ENCODE results near the gene NELL2.

DNA sequence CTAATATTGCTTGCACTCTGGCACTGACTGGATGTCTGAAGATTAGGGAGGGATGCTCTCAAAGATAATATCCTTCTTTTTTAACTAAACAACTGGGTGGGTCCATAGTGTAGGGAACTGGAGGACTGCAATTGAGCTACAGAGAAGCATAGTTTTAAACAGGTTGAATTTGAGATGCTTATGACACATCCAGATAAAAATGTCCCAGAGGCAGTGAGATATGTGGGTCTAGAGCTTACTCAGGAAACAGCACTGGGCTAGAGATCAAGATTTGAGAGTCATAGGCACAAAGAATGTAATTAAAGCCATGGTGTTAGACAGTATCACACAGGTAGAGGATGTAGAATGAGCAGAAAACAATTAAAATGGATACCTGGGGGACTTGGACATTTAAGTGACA, 198.4 kb downstream of the NELL2 start:
- TF ChIP-seq, protein P1, sequence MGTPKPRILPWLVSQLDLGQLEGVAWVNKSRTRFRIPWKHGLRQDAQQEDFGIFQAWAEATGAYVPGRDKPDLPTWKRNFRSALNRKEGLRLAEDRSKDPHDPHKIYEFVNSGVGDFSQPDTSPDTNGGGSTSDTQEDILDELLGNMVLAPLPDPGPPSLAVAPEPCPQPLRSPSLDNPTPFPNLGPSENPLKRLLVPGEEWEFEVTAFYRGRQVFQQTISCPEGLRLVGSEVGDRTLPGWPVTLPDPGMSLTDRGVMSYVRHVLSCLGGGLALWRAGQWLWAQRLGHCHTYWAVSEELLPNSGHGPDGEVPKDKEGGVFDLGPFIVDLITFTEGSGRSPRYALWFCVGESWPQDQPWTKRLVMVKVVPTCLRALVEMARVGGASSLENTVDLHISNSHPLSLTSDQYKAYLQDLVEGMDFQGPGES (IDR thresholded peaks at IDR 0.05; ENCODE audit: low read depth, low read length): no peak
- TF ChIP-seq, protein P2, sequence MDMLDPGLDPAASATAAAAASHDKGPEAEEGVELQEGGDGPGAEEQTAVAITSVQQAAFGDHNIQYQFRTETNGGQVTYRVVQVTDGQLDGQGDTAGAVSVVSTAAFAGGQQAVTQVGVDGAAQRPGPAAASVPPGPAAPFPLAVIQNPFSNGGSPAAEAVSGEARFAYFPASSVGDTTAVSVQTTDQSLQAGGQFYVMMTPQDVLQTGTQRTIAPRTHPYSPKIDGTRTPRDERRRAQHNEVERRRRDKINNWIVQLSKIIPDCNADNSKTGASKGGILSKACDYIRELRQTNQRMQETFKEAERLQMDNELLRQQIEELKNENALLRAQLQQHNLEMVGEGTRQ (IDR thresholded peaks at IDR 0.05; ENCODE audit: borderline replicate concordance, low read depth, low read length): no peak
- TF ChIP-seq, protein P3, sequence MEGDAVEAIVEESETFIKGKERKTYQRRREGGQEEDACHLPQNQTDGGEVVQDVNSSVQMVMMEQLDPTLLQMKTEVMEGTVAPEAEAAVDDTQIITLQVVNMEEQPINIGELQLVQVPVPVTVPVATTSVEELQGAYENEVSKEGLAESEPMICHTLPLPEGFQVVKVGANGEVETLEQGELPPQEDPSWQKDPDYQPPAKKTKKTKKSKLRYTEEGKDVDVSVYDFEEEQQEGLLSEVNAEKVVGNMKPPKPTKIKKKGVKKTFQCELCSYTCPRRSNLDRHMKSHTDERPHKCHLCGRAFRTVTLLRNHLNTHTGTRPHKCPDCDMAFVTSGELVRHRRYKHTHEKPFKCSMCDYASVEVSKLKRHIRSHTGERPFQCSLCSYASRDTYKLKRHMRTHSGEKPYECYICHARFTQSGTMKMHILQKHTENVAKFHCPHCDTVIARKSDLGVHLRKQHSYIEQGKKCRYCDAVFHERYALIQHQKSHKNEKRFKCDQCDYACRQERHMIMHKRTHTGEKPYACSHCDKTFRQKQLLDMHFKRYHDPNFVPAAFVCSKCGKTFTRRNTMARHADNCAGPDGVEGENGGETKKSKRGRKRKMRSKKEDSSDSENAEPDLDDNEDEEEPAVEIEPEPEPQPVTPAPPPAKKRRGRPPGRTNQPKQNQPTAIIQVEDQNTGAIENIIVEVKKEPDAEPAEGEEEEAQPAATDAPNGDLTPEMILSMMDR (IDR thresholded peaks at IDR 0.05): no peak
- TF ChIP-seq EP300 (IDR thresholded peaks at IDR 0.05; ENCODE audit: borderline replicate concordance in 1 of 2, low read depth in 1 of 2, low read length in 1 of 2): no peak
- TF ChIP-seq TEAD4 (IDR thresholded peaks at IDR 0.05; ENCODE audit: borderline replicate concordance, insufficient read depth): no peak
- TF ChIP-seq TAF1 (IDR thresholded peaks at IDR 0.05; ENCODE audit: borderline replicate concordance, low read depth, low read length): no peak
- no peak for TF ChIP-seq GATA2 (CRISPR knock-in tag; IDR thresholded peaks at IDR 0.05)

Data from SK-N-SH (cell line).